ENCODE measurements around the gene STXBP2.

DNA sequence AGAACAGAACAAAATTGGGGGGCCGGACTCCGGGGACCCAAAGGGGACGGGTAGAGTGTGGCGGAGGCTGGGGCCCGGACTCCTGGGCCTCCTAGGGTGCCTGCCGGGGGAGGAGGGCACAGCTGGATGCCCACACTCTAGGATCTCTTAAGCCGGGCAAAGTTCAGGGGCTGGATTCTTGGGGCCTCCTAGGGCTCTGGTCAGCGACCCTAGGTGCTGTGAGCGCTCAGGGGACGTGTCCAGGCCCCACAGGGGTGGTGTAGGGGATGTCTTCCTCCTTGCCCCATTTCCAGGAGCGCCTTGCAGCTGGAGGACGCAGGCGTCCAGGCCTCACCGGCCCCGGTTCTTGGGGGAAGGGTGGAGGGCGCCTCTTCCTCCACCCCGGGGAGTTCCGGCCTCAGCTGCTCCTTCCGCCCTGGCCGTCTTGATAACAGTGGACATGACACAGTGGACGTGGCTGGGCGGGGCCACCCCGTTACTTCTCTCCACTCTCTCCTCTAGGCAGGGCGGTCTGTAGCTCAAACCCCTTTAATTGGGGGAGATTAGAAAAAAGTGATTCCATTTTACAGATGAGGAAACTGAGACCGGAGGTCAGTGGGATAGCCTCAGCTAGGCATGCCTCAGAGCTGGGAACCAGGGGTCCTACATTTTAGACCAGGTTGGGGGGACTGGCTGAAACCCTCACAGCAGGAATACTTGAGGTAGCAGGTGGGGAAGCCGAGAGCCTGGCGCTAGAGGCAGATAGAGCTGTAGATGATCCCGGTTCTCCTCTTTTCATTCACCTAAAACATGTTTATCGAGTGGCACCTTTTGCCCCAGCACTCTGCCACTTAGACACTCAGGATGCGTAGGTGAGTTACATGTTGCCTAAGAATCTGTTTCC lies 705 bp downstream of the STXBP2 start:
- TF ChIP-seq, protein P1, sequence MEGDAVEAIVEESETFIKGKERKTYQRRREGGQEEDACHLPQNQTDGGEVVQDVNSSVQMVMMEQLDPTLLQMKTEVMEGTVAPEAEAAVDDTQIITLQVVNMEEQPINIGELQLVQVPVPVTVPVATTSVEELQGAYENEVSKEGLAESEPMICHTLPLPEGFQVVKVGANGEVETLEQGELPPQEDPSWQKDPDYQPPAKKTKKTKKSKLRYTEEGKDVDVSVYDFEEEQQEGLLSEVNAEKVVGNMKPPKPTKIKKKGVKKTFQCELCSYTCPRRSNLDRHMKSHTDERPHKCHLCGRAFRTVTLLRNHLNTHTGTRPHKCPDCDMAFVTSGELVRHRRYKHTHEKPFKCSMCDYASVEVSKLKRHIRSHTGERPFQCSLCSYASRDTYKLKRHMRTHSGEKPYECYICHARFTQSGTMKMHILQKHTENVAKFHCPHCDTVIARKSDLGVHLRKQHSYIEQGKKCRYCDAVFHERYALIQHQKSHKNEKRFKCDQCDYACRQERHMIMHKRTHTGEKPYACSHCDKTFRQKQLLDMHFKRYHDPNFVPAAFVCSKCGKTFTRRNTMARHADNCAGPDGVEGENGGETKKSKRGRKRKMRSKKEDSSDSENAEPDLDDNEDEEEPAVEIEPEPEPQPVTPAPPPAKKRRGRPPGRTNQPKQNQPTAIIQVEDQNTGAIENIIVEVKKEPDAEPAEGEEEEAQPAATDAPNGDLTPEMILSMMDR (IDR thresholded peaks at IDR 0.05) = no peak
- no peak for TF ChIP-seq POLR2A (IDR thresholded peaks at IDR 0.05)

All from prostate gland (tissue), 2 donors.